Measurements from ENCODE around the gene SORL1. TPM values are rescaled to one million over a fixed set of nuclear protein-coding genes. Genes with fewer than 3 reads are reported as not detected.

SORL1 gene
- total RNA-seq, 1 donor from 2014 or later, result 4.6 TPM

GRCh38 chr11:121456151-121456550 lies 4.0 kb downstream of the SORL1 start:
- no peaks in the 10 kb centered on the region for H3K9me3 Mint-ChIP-seq (ENCODE audit: unreplicated experiment)
- TF ChIP-seq CTCF (IDR thresholded peaks at IDR 0.05; ENCODE audit: unreplicated experiment), result no peak
- DNase-seq (ENCODE audit: low spot score), result no peak
- H3K27me3 Mint-ChIP-seq (ENCODE audit: unreplicated experiment), result peaks cover 6% of the 10 kb centered on the region
- no peaks in the 10 kb centered on the region for H3K36me3 Mint-ChIP-seq (ENCODE audit: low read depth, unreplicated experiment)
- no peak overlapping the region for H3K4me3 Mint-ChIP-seq (ENCODE audit: unreplicated experiment)
- H3K27ac Mint-ChIP-seq (ENCODE audit: unreplicated experiment), result no peak overlapping the region
- H3K4me1 Mint-ChIP-seq (ENCODE audit: unreplicated experiment), result peaks cover 14% of the 10 kb centered on the region

- H3K9me3 Mint-ChIP-seq (ENCODE audit: unreplicated experiment), result no peaks in the 10 kb centered on the region
- H3K36me3 Mint-ChIP-seq (ENCODE audit: low read depth, unreplicated experiment), result no peaks in the 10 kb centered on the region
- H3K27ac Mint-ChIP-seq (ENCODE audit: unreplicated experiment), result no peak overlapping the region
- DNase-seq (ENCODE audit: low spot score), result no peak
- H3K4me1 Mint-ChIP-seq (ENCODE audit: unreplicated experiment), result peaks cover 10% of the 10 kb centered on the region
- TF ChIP-seq CTCF (IDR thresholded peaks at IDR 0.05; ENCODE audit: unreplicated experiment), result no peak
- peaks cover 6% of the 10 kb centered on the region for H3K27me3 Mint-ChIP-seq (ENCODE audit: unreplicated experiment)
- H3K4me3 Mint-ChIP-seq (ENCODE audit: unreplicated experiment), result no peak overlapping the region
These were observed 4.8 kb downstream of the SORL1 start for GRCh38 chr11:121456816-121457431.

GRCh38 chr11:121458551-121458950 lies 6.4 kb downstream of the SORL1 start:
- no peak for DNase-seq (ENCODE audit: low spot score)
- peaks cover 1% of the 10 kb centered on the region for H3K27me3 Mint-ChIP-seq (ENCODE audit: unreplicated experiment)
- H3K9me3 Mint-ChIP-seq (ENCODE audit: unreplicated experiment), result no peaks in the 10 kb centered on the region
- no peaks in the 10 kb centered on the region for H3K36me3 Mint-ChIP-seq (ENCODE audit: low read depth, unreplicated experiment)
- H3K4me3 Mint-ChIP-seq (ENCODE audit: unreplicated experiment), result no peak overlapping the region
- no peak for TF ChIP-seq CTCF (IDR thresholded peaks at IDR 0.05; ENCODE audit: unreplicated experiment)
- H3K27ac Mint-ChIP-seq (ENCODE audit: unreplicated experiment), result no peak overlapping the region
- peaks cover 7% of the 10 kb centered on the region for H3K4me1 Mint-ChIP-seq (ENCODE audit: unreplicated experiment)

GRCh38 chr11:121459413-121460017 lies 7.4 kb downstream of the SORL1 start:
- no peak overlapping the region for H3K4me3 Mint-ChIP-seq (ENCODE audit: unreplicated experiment)
- no peak overlapping the region for H3K27ac Mint-ChIP-seq (ENCODE audit: unreplicated experiment)
- DNase-seq (ENCODE audit: low spot score), result no peak
- no peak for TF ChIP-seq CTCF (IDR thresholded peaks at IDR 0.05; ENCODE audit: unreplicated experiment)
- no peaks in the 10 kb centered on the region for H3K9me3 Mint-ChIP-seq (ENCODE audit: unreplicated experiment)
- H3K36me3 Mint-ChIP-seq (ENCODE audit: low read depth, unreplicated experiment), result no peaks in the 10 kb centered on the region
- peaks cover 2% of the 10 kb centered on the region for H3K27me3 Mint-ChIP-seq (ENCODE audit: unreplicated experiment)
- H3K4me1 Mint-ChIP-seq (ENCODE audit: unreplicated experiment), result peaks cover 7% of the 10 kb centered on the region

- peaks cover 4% of the 10 kb centered on the region for H3K27me3 Mint-ChIP-seq (ENCODE audit: unreplicated experiment)
- no peak overlapping the region for H3K4me3 Mint-ChIP-seq (ENCODE audit: unreplicated experiment)
- no peak overlapping the region for H3K27ac Mint-ChIP-seq (ENCODE audit: unreplicated experiment)
- H3K4me1 Mint-ChIP-seq (ENCODE audit: unreplicated experiment), result peaks cover 9% of the 10 kb centered on the region
- H3K9me3 Mint-ChIP-seq (ENCODE audit: unreplicated experiment), result no peaks in the 10 kb centered on the region
- H3K36me3 Mint-ChIP-seq (ENCODE audit: low read depth, unreplicated experiment), result no peaks in the 10 kb centered on the region
- DNase-seq (ENCODE audit: low spot score), result no peak
- TF ChIP-seq CTCF (IDR thresholded peaks at IDR 0.05; ENCODE audit: unreplicated experiment), result no peak
These were observed 8.9 kb downstream of the SORL1 start for GRCh38 chr11:121460941-121461514.
